Effector memory CD8-positive, alpha-beta T cell (primary cell): Measurements from ENCODE around the gene NKIRAS1.
"Not testable (repeated sequence)": the region's sequence is repeated elsewhere in the genome, so short reads cannot be mapped to it uniquely, and the experiment has no call there.

ENCODE experiments used
- ATAC-seq: fragments of 150-1000 bp; cut with Tn5 transposase; replicated peaks from 2 replicates; pipeline ENCODE4 v1.10.0; 2021; ENCODE audit warnings: mild to moderate bottlenecking, moderate library complexity
- DNase-seq, 3 experiments: peaks; one replicate each; pipeline ENCODE4 v3.0.0; 2021
- H3K27ac Mint-ChIP-seq, 2 donors: one replicate each; pipeline ENCODE4 v1.8.0; 2022; ENCODE audit warnings: mild to moderate bottlenecking in 2 of 2, mixed read lengths in 2 of 2, moderate library complexity in 2 of 2
- H3K27me3 Mint-ChIP-seq, 2 donors: one replicate each; pipeline ENCODE4 v1.8.0; 2022; ENCODE audit warnings: mixed read lengths in 2 of 2
- H3K36me3 Mint-ChIP-seq: one replicate; pipeline ENCODE4 v1.8.0; 2022; ENCODE audit warnings: mild to moderate bottlenecking, moderate library complexity, mixed read lengths; ENCODE audit not compliant: insufficient read depth
- H3K4me1 Mint-ChIP-seq, 2 donors: one replicate each; pipeline ENCODE4 v1.8.0; 2022; ENCODE audit warnings: low read depth in 2 of 2, mixed read lengths in 2 of 2
- H3K4me3 Mint-ChIP-seq, 2 donors: one replicate each; pipeline ENCODE4 v1.8.0; 2022; ENCODE audit warnings: mild to moderate bottlenecking in 2 of 2, mixed read lengths in 2 of 2, moderate library complexity in 2 of 2
- H3K9me3 Mint-ChIP-seq, 2 donors: one replicate each; pipeline ENCODE4 v1.8.0; 2022; ENCODE audit warnings: mixed read lengths in 2 of 2

NKIRAS1 gene

GRCh38 chr3:23928524-23928923 is 11.7 kb upstream of the NKIRAS1 start:
- ATAC-seq (no peak), DNase-seq (no peak)
- no peak overlapping the region for H3K27ac Mint-ChIP-seq
- peaks cover 10% of the 10 kb centered on the region for H3K36me3 Mint-ChIP-seq
- no peaks in the 10 kb centered on the region for H3K9me3 Mint-ChIP-seq
- H3K4me3 Mint-ChIP-seq = no peak overlapping the region
- no peaks in the 10 kb centered on the region for H3K4me1 Mint-ChIP-seq
- no peaks in the 10 kb centered on the region for H3K27me3 Mint-ChIP-seq

- no peak for DNase-seq
- H3K4me3 Mint-ChIP-seq = no peak overlapping the region
- no peak overlapping the region for H3K27ac Mint-ChIP-seq
- peaks cover 10% of the 10 kb centered on the region for H3K36me3 Mint-ChIP-seq
- no peaks in the 10 kb centered on the region for H3K9me3 Mint-ChIP-seq
- ATAC-seq = no peak
- H3K4me1 Mint-ChIP-seq = no peaks in the 10 kb centered on the region
- no peaks in the 10 kb centered on the region for H3K27me3 Mint-ChIP-seq
Observed at GRCh38 chr3:23926736-23927135, 9.9 kb upstream of the NKIRAS1 start.

GRCh38 chr3:23926246-23926645 is 9.5 kb upstream of the NKIRAS1 start:
- no peaks in the 10 kb centered on the region for H3K9me3 Mint-ChIP-seq
- no peak for ATAC-seq
- H3K36me3 Mint-ChIP-seq = peaks cover 13% of the 10 kb centered on the region
- H3K27ac Mint-ChIP-seq = no peak overlapping the region
- no peak overlapping the region for H3K4me3 Mint-ChIP-seq
- no peaks in the 10 kb centered on the region for H3K27me3 Mint-ChIP-seq
- H3K4me1 Mint-ChIP-seq = no peaks in the 10 kb centered on the region
- no peak for DNase-seq

- H3K4me1 Mint-ChIP-seq = peaks cover 8 to 16% of the 10 kb centered on the region in 2 donors
- ATAC-seq (no peak), DNase-seq (no peak)
- no peak overlapping the region for H3K27ac Mint-ChIP-seq
- peaks cover 35% of the 10 kb centered on the region for H3K36me3 Mint-ChIP-seq
- H3K4me3 Mint-ChIP-seq = no peak overlapping the region
- no peaks in the 10 kb centered on the region for H3K9me3 Mint-ChIP-seq
- no peaks in the 10 kb centered on the region for H3K27me3 Mint-ChIP-seq
Observed at GRCh38 chr3:23923786-23924185, 7.0 kb upstream of the NKIRAS1 start.

- ATAC-seq (no peak), DNase-seq (no peak)
- Mint-ChIP-seq H3K27ac (peak overlapping the region; percentile 54 to 98), H3K9me3 (no peaks in the 10 kb centered on the region), H3K4me1 (peaks cover 26 to 33% of the 10 kb centered on the region in 2 donors), H3K4me3 (no peak overlapping the region), H3K36me3 (peaks cover 61% of the 10 kb centered on the region), H3K27me3 (no peaks in the 10 kb centered on the region)
Observed at GRCh38 chr3:23921052-23921511, 4.3 kb upstream of the NKIRAS1 start.

GRCh38 chr3:23920151-23920655 is 3.4 kb upstream of the NKIRAS1 start:
- DNase-seq (no peak), ATAC-seq (no peak)
- H3K4me1 Mint-ChIP-seq = peaks cover 32 to 40% of the 10 kb centered on the region in 2 donors
- peak overlapping the region; percentile 98 for H3K27ac Mint-ChIP-seq
- H3K4me3 Mint-ChIP-seq = peak overlapping the region in 1 of 2 donors; percentile 10
- no peaks in the 10 kb centered on the region for H3K27me3 Mint-ChIP-seq
- no peaks in the 10 kb centered on the region for H3K9me3 Mint-ChIP-seq
- peaks cover 59% of the 10 kb centered on the region for H3K36me3 Mint-ChIP-seq

- Mint-ChIP-seq H3K36me3 (peaks cover 57% of the 10 kb centered on the region), H3K27me3 (no peaks in the 10 kb centered on the region), H3K27ac (peak overlapping the region; percentile 98), H3K4me3 (peak overlapping the region in 1 of 2 donors; percentile 98), H3K4me1 (peaks cover 35 to 44% of the 10 kb centered on the region in 2 donors), H3K9me3 (no peaks in the 10 kb centered on the region)
- no peak for DNase-seq
- no peak for ATAC-seq
Observed at GRCh38 chr3:23919628-23920027, 2.8 kb upstream of the NKIRAS1 start.

GRCh38 chr3:23918331-23918730 is 1.5 kb upstream of the NKIRAS1 start:
- H3K9me3 Mint-ChIP-seq, ATAC-seq, DNase-seq, H3K27me3 Mint-ChIP-seq: not testable (repeated sequence)
- Mint-ChIP-seq H3K27ac (peak overlapping the region; percentile 98), H3K4me3 (peak overlapping the region; percentile 98 to 99), H3K4me1 (peaks cover 35 to 44% of the 10 kb centered on the region in 2 donors), H3K36me3 (peaks cover 54% of the 10 kb centered on the region)

GRCh38 chr3:23917679-23918303 is 1.0 kb upstream of the NKIRAS1 start:
- DNase-seq = not testable (repeated sequence)

GRCh38 chr3:23916152-23916885 is 471 bp downstream of the NKIRAS1 start:
- peaks cover 35 to 44% of the 10 kb centered on the region in 2 donors for H3K4me1 Mint-ChIP-seq
- peak overlapping the region; percentile 98 for H3K27ac Mint-ChIP-seq
- no peaks in the 10 kb centered on the region for H3K9me3 Mint-ChIP-seq
- H3K36me3 Mint-ChIP-seq = peaks cover 49% of the 10 kb centered on the region
- DNase-seq = no peak
- H3K27me3 Mint-ChIP-seq = no peaks in the 10 kb centered on the region
- ATAC-seq = peak; percentile 38
- peak overlapping the region; percentile 98 to 99 for H3K4me3 Mint-ChIP-seq

More at GRCh38 chr3:23917679-23918303, 1.0 kb upstream of the NKIRAS1 start:
- not testable (repeated sequence) for H3K9me3 Mint-ChIP-seq, ATAC-seq, H3K27me3 Mint-ChIP-seq
- peaks cover 35 to 44% of the 10 kb centered on the region in 2 donors for H3K4me1 Mint-ChIP-seq
- peaks cover 54% of the 10 kb centered on the region for H3K36me3 Mint-ChIP-seq
- H3K4me3 Mint-ChIP-seq = peak overlapping the region; percentile 98 to 99
- peak overlapping the region; percentile 98 for H3K27ac Mint-ChIP-seq

GRCh38 chr3:23915537-23916108 is 1.2 kb downstream of the NKIRAS1 start:
- H3K9me3 Mint-ChIP-seq = no peaks in the 10 kb centered on the region
- DNase-seq = no peak
- peak overlapping the region in 1 of 2 donors; percentile 98 for H3K27ac Mint-ChIP-seq
- ATAC-seq = no peak
- H3K36me3 Mint-ChIP-seq = peaks cover 46% of the 10 kb centered on the region
- no peaks in the 10 kb centered on the region for H3K27me3 Mint-ChIP-seq
- H3K4me3 Mint-ChIP-seq = peak overlapping the region; percentile 98 to 99
- H3K4me1 Mint-ChIP-seq = peaks cover 35 to 44% of the 10 kb centered on the region in 2 donors

- ATAC-seq (no peak), DNase-seq (no peak)
- H3K27me3 Mint-ChIP-seq = no peaks in the 10 kb centered on the region
- peaks cover 45% of the 10 kb centered on the region for H3K36me3 Mint-ChIP-seq
- H3K4me1 Mint-ChIP-seq = peaks cover 30 to 32% of the 10 kb centered on the region in 2 donors
- no peaks in the 10 kb centered on the region for H3K9me3 Mint-ChIP-seq
- H3K4me3 Mint-ChIP-seq = no peak overlapping the region
- H3K27ac Mint-ChIP-seq = peak overlapping the region in 1 of 2 donors; percentile 42
Observed at GRCh38 chr3:23913873-23914743, 2.7 kb downstream of the NKIRAS1 start.

GRCh38 chr3:23913182-23913581 is 3.6 kb downstream of the NKIRAS1 start:
- H3K4me3 Mint-ChIP-seq = no peak overlapping the region
- H3K27me3 Mint-ChIP-seq = no peaks in the 10 kb centered on the region
- H3K9me3 Mint-ChIP-seq = no peaks in the 10 kb centered on the region
- peaks cover 22 to 23% of the 10 kb centered on the region in 2 donors for H3K4me1 Mint-ChIP-seq
- H3K27ac Mint-ChIP-seq = no peak overlapping the region
- H3K36me3 Mint-ChIP-seq = peaks cover 42% of the 10 kb centered on the region
- DNase-seq (no peak), ATAC-seq (no peak)
